Measurements from ENCODE around the gene MTHFD1L. TPM values are rescaled to one million over a fixed set of nuclear protein-coding genes. Genes with fewer than 3 reads are reported as not detected.
"Not testable (repeated sequence)": the region's sequence is repeated elsewhere in the genome, so short reads cannot be mapped to it uniquely, and the experiment has no call there.

MTHFD1L gene
- total RNA-seq, 2 experiments from 2014 or later = 51.6 to 54.6 TPM

DNA sequence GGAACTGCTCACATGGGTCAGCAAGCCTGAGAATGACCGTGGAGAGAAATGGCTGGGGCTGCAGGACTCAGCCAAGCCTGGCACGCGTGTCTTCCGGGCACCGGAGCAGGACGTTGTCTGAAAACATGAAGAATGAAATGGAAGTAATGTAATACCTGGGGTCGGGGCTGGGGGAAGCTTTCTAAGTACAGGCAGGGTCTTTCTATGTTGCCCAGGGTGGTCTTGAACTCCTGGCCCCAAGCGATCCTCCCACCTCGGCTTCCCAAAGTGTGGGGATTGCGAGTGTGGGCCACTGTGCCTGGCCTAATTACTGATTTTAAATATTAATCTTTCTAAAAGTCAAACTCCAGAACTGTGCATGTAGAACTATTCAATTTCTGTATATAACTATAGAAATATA, 218.8 kb downstream of the MTHFD1L start:
- ChIA-PET CTCF (no interaction called here), POLR2A (no interaction called here)
- no peak overlapping the region for H3K4me3 Mint-ChIP-seq
- no peaks in the 10 kb centered on the region for H3K27me3 Mint-ChIP-seq
- H3K27ac Mint-ChIP-seq = no peak overlapping the region
- no peaks in the 10 kb centered on the region for H3K9me3 Mint-ChIP-seq
- H3K36me3 Mint-ChIP-seq (ENCODE audit: low read depth) = peaks cover 10% of the 10 kb centered on the region
- peaks cover 3% of the 10 kb centered on the region for H3K4me1 Mint-ChIP-seq
- no peak for DNase-seq

DNA sequence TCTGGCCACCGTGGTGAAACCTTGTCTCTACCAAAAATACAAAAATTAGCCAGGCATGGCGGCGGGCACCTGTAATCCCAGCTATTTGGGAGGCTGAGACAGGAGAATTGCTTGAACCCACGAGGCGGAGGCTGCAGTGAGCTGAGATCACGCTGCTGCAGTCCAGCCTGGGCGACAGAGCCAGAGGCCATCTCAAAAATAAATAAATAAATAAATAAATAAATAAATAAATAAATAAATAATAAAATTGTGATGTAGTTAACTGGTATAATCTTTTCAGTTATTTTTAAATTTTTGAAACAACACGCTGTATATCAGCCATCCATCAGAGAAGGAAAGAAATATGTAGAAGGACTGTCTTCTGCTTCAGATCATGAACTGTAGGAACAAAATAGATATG, 221.6 kb downstream of the MTHFD1L start:
- H3K9me3 Mint-ChIP-seq, H3K4me1 Mint-ChIP-seq, H3K4me3 Mint-ChIP-seq, H3K27me3 Mint-ChIP-seq, H3K27ac Mint-ChIP-seq, DNase-seq, POLR2A ChIA-PET: not testable (repeated sequence)
- CTCF ChIA-PET = interaction anchor here (1.3 kb wide), 1 partner anchor 237 kb away, joined by 3 read pairs; no protein-coding TSS in a partner anchor
- H3K36me3 Mint-ChIP-seq (ENCODE audit: low read depth) = peaks cover 21% of the 10 kb centered on the region

- ChIA-PET CTCF (interaction anchor here (1.3 kb wide), 1 partner anchor 236 kb away, joined by 3 read pairs; no protein-coding TSS in a partner anchor), POLR2A (interaction anchor here (0.5 kb wide), 1 partner anchor 149 kb away, joined by 3 read pairs; no protein-coding TSS in a partner anchor)
- peaks cover 18% of the 10 kb centered on the region for H3K4me1 Mint-ChIP-seq
- no peaks in the 10 kb centered on the region for H3K27me3 Mint-ChIP-seq
- no peak for DNase-seq
- peaks cover 27% of the 10 kb centered on the region for H3K36me3 Mint-ChIP-seq (ENCODE audit: low read depth)
- no peak overlapping the region for H3K4me3 Mint-ChIP-seq
- no peaks in the 10 kb centered on the region for H3K9me3 Mint-ChIP-seq
- H3K27ac Mint-ChIP-seq = no peak overlapping the region
Measured at GRCh38 chr6:151087861-151088598, 222.5 kb downstream of the MTHFD1L start.

DNA sequence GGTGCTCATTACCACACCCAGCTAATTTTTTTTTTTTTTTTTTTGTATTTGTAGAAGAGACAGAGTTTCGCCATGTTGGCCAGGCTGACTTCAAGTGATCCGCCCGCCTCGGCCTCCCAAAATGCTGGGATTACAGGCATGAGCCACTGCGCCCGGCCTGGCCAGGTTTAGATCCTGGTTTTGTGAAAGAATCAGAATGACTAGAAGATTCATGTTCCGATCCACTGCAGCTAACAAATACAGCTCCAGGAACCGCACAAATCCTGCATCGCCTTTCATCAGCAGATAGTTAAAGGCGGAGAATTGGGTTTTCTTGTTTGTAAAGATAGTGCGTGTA, 223.1 kb downstream of the MTHFD1L start:
- DNase-seq = no peak
- Mint-ChIP-seq H3K36me3 (ENCODE audit: low read depth) (peaks cover 32% of the 10 kb centered on the region), H3K4me1 (peaks cover 21% of the 10 kb centered on the region), H3K27me3 (no peaks in the 10 kb centered on the region), H3K27ac (no peak overlapping the region), H3K4me3 (no peak overlapping the region), H3K9me3 (no peaks in the 10 kb centered on the region)
- ChIA-PET POLR2A (no interaction called here), CTCF (no interaction called here)

- DNase-seq = no peak
- POLR2A ChIA-PET = no interaction called here
- H3K4me1 Mint-ChIP-seq = peaks cover 25% of the 10 kb centered on the region
- no peak overlapping the region for H3K4me3 Mint-ChIP-seq
- no peaks in the 10 kb centered on the region for H3K9me3 Mint-ChIP-seq
- H3K27me3 Mint-ChIP-seq = no peaks in the 10 kb centered on the region
- CTCF ChIA-PET = no interaction called here
- peaks cover 36% of the 10 kb centered on the region for H3K36me3 Mint-ChIP-seq (ENCODE audit: low read depth)
- no peak overlapping the region for H3K27ac Mint-ChIP-seq
Measured at GRCh38 chr6:151088963-151089362, 223.5 kb downstream of the MTHFD1L start.

GRCh38 chr6:151089978-151090377, 224.5 kb downstream of the MTHFD1L start:
- no peaks in the 10 kb centered on the region for H3K9me3 Mint-ChIP-seq
- CTCF ChIA-PET = no interaction called here
- peaks cover 41% of the 10 kb centered on the region for H3K36me3 Mint-ChIP-seq (ENCODE audit: low read depth)

DNA sequence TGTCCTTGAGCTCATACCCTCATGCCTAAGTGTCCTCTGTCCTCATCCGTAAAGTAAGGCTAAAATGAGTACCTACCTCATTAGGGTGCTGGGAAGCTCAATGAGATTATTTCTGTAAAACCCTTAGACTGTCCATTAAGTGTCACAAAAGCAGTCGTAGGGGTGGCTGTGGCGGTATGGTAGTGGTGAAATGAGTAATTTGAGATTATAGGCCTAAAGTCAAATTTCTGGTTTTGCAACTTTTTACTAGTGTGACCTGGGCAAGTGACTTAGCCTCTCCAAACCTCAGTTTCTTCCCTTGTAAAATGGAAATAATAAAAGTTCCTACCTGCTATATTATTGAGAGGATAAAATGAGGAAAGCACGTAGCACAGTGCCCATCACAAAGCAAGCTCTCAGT, 226.1 kb downstream of the MTHFD1L start:
- H3K27me3 Mint-ChIP-seq = no peaks in the 10 kb centered on the region
- no peaks in the 10 kb centered on the region for H3K9me3 Mint-ChIP-seq
- ChIA-PET POLR2A (no interaction called here), CTCF (no interaction called here)
- DNase-seq = no peak
- H3K27ac Mint-ChIP-seq = no peak overlapping the region
- H3K4me3 Mint-ChIP-seq = no peak overlapping the region
- H3K4me1 Mint-ChIP-seq = peaks cover 34% of the 10 kb centered on the region
- H3K36me3 Mint-ChIP-seq (ENCODE audit: low read depth) = peaks cover 56% of the 10 kb centered on the region

More at GRCh38 chr6:151089978-151090377, 224.5 kb downstream of the MTHFD1L start:
- H3K27ac Mint-ChIP-seq = no peak overlapping the region
- no peaks in the 10 kb centered on the region for H3K27me3 Mint-ChIP-seq
- no peak overlapping the region for H3K4me3 Mint-ChIP-seq
- peaks cover 28% of the 10 kb centered on the region for H3K4me1 Mint-ChIP-seq
- POLR2A ChIA-PET = no interaction called here
- no peak for DNase-seq

DNA sequence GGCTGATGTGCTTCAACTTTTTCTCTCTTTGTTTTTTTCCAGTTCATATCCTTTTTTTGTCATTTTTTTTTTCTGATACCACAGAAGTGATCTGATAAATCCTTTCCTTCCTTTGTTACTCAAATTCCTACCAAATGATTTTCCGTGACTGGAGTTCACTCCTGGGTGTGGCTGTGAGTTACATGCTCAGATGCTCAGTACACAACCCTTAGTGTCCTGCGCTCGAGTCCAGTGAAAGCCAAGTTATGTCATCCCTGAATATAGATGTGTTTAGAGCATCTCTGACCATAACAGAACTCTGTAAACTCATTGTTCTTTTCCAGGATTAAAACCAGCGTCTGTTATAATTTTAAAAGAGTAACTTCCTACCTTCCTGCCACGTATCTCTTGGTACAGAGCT, 227.1 kb downstream of the MTHFD1L start:
- no peak for DNase-seq
- H3K4me3 Mint-ChIP-seq = no peak overlapping the region
- peaks cover 40% of the 10 kb centered on the region for H3K4me1 Mint-ChIP-seq
- peaks cover 57% of the 10 kb centered on the region for H3K36me3 Mint-ChIP-seq (ENCODE audit: low read depth)
- H3K9me3 Mint-ChIP-seq = no peaks in the 10 kb centered on the region
- no peak overlapping the region for H3K27ac Mint-ChIP-seq
- POLR2A ChIA-PET = no interaction called here
- CTCF ChIA-PET = no interaction called here
- no peaks in the 10 kb centered on the region for H3K27me3 Mint-ChIP-seq

- no peak for DNase-seq
- ChIA-PET POLR2A (no interaction called here), CTCF (no interaction called here)
- H3K4me3 Mint-ChIP-seq = no peak overlapping the region
- H3K27me3 Mint-ChIP-seq = no peaks in the 10 kb centered on the region
- peaks cover 57% of the 10 kb centered on the region for H3K36me3 Mint-ChIP-seq (ENCODE audit: low read depth)
- no peaks in the 10 kb centered on the region for H3K9me3 Mint-ChIP-seq
- H3K4me1 Mint-ChIP-seq = peaks cover 51% of the 10 kb centered on the region
- H3K27ac Mint-ChIP-seq = peak overlapping the region; percentile 8
Measured at GRCh38 chr6:151093706-151094105, 228.2 kb downstream of the MTHFD1L start.

DNA sequence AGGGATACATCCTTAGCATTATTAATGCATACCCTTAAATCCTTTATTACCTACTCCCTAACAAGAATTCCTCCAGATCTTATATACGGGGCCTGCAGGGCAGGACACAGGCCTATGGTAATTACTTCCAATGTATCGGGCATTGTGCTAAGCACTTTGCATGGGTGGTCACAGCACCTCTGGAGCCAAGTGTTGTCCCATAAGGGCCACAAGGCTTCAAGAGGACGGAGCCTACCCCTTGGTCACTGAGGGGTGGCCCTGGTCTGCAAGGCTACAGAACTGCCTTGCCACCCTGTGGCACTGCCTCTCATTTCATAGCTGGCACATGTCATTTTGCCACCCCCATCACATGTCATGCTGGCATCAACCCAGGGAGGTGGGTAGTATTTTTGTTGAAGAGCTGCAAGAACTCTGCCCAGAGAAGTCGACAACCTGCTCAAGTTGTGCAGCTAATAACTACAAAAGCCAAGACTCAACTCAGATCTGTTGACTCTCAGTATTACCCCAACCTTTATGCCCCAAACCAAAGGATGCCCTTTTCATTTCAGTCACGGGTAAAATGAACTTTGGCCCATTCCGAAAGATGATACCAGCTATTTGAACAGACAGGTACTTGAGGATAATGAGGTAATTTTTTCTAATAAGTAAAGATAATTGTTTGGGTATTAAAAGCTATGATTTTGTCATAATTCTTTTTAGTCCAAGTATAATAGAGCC, 230.2 kb downstream of the MTHFD1L start:
- peaks cover 58% of the 10 kb centered on the region for H3K36me3 Mint-ChIP-seq (ENCODE audit: low read depth)
- no peak overlapping the region for H3K27ac Mint-ChIP-seq
- DNase-seq = no peak
- ChIA-PET POLR2A (no interaction called here), CTCF (interaction anchor here (1.6 kb wide), 1 partner anchor 81 kb away, joined by 4 read pairs; no protein-coding TSS in a partner anchor)
- no peaks in the 10 kb centered on the region for H3K9me3 Mint-ChIP-seq
- H3K27me3 Mint-ChIP-seq = no peaks in the 10 kb centered on the region
- H3K4me1 Mint-ChIP-seq = peaks cover 57% of the 10 kb centered on the region
- no peak overlapping the region for H3K4me3 Mint-ChIP-seq

DNA sequence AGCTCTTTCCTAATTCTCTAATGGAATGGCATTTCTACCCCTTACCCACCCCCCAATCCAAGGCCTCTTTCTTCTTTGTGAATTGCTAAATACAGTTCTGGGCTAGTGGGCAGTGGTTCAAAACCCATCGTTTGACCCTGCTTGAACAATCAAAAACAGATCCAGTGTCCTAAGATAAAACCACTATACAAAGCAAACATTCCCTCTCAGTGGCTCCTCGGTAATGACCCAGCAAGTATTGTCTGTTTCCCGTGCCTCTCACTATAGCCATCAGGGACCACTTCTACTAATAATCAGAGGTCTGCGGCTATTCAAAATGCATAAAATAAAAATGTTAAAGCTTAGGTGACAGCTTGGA, 230.7 kb downstream of the MTHFD1L start:
- no peak for DNase-seq
- Mint-ChIP-seq H3K27ac (no peak overlapping the region), H3K27me3 (no peaks in the 10 kb centered on the region), H3K9me3 (no peaks in the 10 kb centered on the region), H3K4me3 (no peak overlapping the region), H3K36me3 (ENCODE audit: low read depth) (peaks cover 57% of the 10 kb centered on the region), H3K4me1 (peaks cover 56% of the 10 kb centered on the region)
- ChIA-PET POLR2A (no interaction called here), CTCF (interaction anchor here (1.6 kb wide), 1 partner anchor 82 kb away, joined by 4 read pairs; no protein-coding TSS in a partner anchor)

DNA sequence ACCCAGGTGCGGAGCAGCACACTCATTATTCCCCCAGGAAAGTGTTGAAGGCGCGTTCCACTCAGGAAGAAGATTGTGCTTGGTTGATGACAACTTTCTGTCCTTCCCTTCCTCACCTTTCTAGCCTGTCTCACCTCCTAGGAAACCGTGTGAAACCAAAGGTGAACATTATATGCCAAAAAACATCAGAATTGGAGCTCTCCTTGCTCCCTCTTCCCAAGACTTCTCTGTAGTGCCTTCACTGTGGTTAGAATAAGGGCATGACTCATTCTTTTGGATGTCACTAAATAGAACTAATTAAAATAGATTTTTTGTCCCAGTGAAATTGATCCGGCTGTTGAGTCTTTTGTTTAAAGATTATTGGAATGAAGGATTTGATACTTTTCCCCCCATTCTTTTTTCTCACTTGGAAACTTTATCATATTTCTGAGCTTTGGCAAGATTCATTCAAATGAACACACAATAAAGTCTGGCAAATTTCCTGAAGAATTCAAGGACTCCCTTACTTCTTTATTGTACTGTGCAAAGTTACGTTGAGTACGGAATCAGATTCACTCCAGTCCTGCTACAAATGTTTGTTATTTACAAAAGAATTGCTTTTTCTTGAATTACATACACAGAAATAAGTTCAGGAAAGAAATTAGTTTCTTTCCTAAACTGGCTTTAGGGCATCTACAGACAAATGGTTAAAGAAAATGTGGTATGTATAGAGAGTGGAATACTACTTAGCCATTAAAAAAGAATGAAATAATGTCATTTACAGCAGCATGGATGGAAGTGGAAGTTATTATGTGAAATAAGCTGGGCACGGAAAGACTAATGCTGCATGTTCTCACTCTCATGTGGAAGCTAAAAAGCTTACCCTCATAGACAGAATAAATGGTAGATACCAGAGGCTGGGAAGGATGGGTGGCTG, 231.4 kb downstream of the MTHFD1L start:
- H3K4me1 Mint-ChIP-seq = peaks cover 49% of the 10 kb centered on the region
- POLR2A ChIA-PET = no interaction called here
- CTCF ChIA-PET = interaction anchor here (1.6 kb wide), 2 partner anchors 82 to 228 kb away, joined by 4 to 5 read pairs; no protein-coding TSS in a partner anchor
- H3K36me3 Mint-ChIP-seq (ENCODE audit: low read depth) = peaks cover 57% of the 10 kb centered on the region
- H3K9me3 Mint-ChIP-seq = no peaks in the 10 kb centered on the region
- no peak overlapping the region for H3K27ac Mint-ChIP-seq
- no peak overlapping the region for H3K4me3 Mint-ChIP-seq
- no peaks in the 10 kb centered on the region for H3K27me3 Mint-ChIP-seq
- DNase-seq = no peak

GRCh38 chr6:151098166-151098565, 232.7 kb downstream of the MTHFD1L start:
- peak; percentile 40 for DNase-seq
- Mint-ChIP-seq H3K9me3 (no peaks in the 10 kb centered on the region), H3K36me3 (ENCODE audit: low read depth) (peaks cover 50% of the 10 kb centered on the region), H3K4me3 (no peak overlapping the region), H3K4me1 (peaks cover 37% of the 10 kb centered on the region), H3K27me3 (no peaks in the 10 kb centered on the region), H3K27ac (no peak overlapping the region)
- ChIA-PET POLR2A (interaction anchor here (1.1 kb wide), 1 partner anchor 16 kb away, joined by 3 read pairs; no protein-coding TSS in a partner anchor), CTCF (interaction anchor here (1.2 to 1.6 kb wide), 2 partner anchors 36 to 227 kb away, joined by 3 to 5 read pairs; no protein-coding TSS in a partner anchor)
